Measurements from ENCODE around the gene SPOP.

SPOP gene

DNA sequence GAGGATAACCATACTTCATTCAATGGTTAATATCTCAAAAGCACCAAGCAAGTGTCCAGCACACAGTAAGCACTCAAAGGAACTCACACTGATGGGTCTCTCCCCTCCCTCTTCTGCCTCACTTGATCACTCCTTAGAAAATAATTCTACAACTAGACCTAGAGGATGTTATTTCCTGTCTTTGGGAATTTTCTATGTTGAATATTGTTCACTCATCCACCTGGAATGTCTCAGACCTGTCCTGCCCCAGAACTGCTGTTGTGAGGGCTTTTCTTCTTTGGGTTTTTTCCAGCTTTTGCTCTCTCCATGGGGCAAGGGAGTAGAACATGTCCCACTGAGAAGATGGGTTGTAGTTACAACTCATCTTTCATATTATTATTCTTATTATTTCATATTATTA, 76.9 kb downstream of the SPOP start:
- no peaks in the 10 kb centered on the region for H3K9me3 ChIP-seq
- no peaks in the 10 kb centered on the region for H3K27me3 ChIP-seq
- peaks cover 37 to 63% (median 63%) of the 10 kb centered on the region in 3 donors for H3K36me3 ChIP-seq
- intact Hi-C loops (cut with DNase I; ENCODE audit: low total_unique reads): no loop called here
- no peak overlapping the region for H3K4me3 ChIP-seq
- peaks cover 0 to 53% (median 33%) of the 10 kb centered on the region in 4 donors for H3K4me1 ChIP-seq
- H3K27ac ChIP-seq: peak overlapping the region in 1 of 2 donors; percentile 57
- TF ChIP-seq, protein P1, sequence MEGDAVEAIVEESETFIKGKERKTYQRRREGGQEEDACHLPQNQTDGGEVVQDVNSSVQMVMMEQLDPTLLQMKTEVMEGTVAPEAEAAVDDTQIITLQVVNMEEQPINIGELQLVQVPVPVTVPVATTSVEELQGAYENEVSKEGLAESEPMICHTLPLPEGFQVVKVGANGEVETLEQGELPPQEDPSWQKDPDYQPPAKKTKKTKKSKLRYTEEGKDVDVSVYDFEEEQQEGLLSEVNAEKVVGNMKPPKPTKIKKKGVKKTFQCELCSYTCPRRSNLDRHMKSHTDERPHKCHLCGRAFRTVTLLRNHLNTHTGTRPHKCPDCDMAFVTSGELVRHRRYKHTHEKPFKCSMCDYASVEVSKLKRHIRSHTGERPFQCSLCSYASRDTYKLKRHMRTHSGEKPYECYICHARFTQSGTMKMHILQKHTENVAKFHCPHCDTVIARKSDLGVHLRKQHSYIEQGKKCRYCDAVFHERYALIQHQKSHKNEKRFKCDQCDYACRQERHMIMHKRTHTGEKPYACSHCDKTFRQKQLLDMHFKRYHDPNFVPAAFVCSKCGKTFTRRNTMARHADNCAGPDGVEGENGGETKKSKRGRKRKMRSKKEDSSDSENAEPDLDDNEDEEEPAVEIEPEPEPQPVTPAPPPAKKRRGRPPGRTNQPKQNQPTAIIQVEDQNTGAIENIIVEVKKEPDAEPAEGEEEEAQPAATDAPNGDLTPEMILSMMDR (IDR thresholded peaks at IDR 0.05): no peak
- no peak for DNase-seq

- H3K36me3 ChIP-seq: peaks cover 31 to 68% (median 65%) of the 10 kb centered on the region in 3 donors
- intact Hi-C loops (cut with DNase I; ENCODE audit: low total_unique reads): no loop called here
- TF ChIP-seq, protein P1 (IDR thresholded peaks at IDR 0.05): no peak
- no peak overlapping the region for H3K4me3 ChIP-seq
- H3K4me1 ChIP-seq: peaks cover 0 to 39% (median 29%) of the 10 kb centered on the region in 4 donors
- no peaks in the 10 kb centered on the region for H3K9me3 ChIP-seq
- no peaks in the 10 kb centered on the region for H3K27me3 ChIP-seq
- H3K27ac ChIP-seq: peak overlapping the region in 1 of 2 donors; percentile 57
- no peak for DNase-seq
Measured at GRCh38 chr17:49598918-49599317, 79.0 kb downstream of the SPOP start.

- intact Hi-C loops (cut with DNase I; ENCODE audit: low total_unique reads): no loop called here
- DNase-seq: no peak
- Histone ChIP-seq H3K9me3 (no peaks in the 10 kb centered on the region), H3K27ac (peak overlapping the region; percentile 36 to 57), H3K4me1 (peaks cover 0 to 31% (median 20%) of the 10 kb centered on the region in 4 donors), H3K36me3 (peaks cover 39 to 75% (median 70%) of the 10 kb centered on the region in 3 donors), H3K4me3 (no peak overlapping the region), H3K27me3 (no peaks in the 10 kb centered on the region)
- TF ChIP-seq, protein P1 (IDR thresholded peaks at IDR 0.05): no peak
Measured at GRCh38 chr17:49597928-49598655, 79.8 kb downstream of the SPOP start.

DNA sequence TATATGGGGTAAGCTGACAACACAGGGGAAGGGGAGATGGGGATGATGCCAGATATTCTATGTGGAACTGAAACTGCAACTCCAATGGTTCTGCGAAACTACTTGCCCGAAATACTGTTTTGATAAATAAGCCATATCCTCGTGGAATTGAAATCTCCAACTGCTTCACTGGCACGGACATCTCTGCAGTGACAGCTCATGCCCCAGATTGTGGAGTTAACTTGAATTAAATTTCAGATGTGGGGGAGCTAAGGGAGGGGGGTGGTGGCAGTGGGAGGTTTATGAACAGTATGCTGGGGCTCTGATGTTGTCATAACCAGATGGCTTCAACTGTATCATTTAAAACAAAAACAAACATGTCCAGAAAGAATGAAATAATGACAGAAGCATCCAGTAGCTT, 80.5 kb downstream of the SPOP start:
- Histone ChIP-seq H3K9me3 (no peaks in the 10 kb centered on the region), H3K36me3 (peaks cover 45 to 81% (median 75%) of the 10 kb centered on the region in 3 donors), H3K27ac (peak overlapping the region; percentile 36 to 57), H3K4me3 (no peak overlapping the region), H3K27me3 (no peaks in the 10 kb centered on the region), H3K4me1 (peaks cover 0 to 25% (median 14%) of the 10 kb centered on the region in 4 donors)
- no peak for DNase-seq
- intact Hi-C loops (cut with DNase I; ENCODE audit: low total_unique reads): no loop called here
- TF ChIP-seq, protein P1 (IDR thresholded peaks at IDR 0.05): no peak

- DNase-seq: no peak
- Histone ChIP-seq H3K27ac (peak overlapping the region in 1 of 2 donors; percentile 57), H3K4me1 (peaks cover 0 to 17% (median 11%) of the 10 kb centered on the region in 4 donors), H3K36me3 (peaks cover 47 to 82% (median 72%) of the 10 kb centered on the region in 3 donors), H3K4me3 (no peak overlapping the region), H3K9me3 (no peaks in the 10 kb centered on the region), H3K27me3 (no peaks in the 10 kb centered on the region)
- TF ChIP-seq, protein P1 (IDR thresholded peaks at IDR 0.05): no peak
- intact Hi-C loops (cut with DNase I; ENCODE audit: low total_unique reads): no loop called here
Measured at GRCh38 chr17:49596613-49597244, 81.2 kb downstream of the SPOP start.
